IMR-90 (cell line): ENCODE results near the gene TBL3. TPM values are rescaled to one million over a fixed set of nuclear protein-coding genes. Genes with fewer than 3 reads are reported as not detected.

Experiments
- microRNA-seq, 2 experiments: library from miRNA; stranded (forward) in 1 of 2; unstranded in 1 of 2; fragments of 10-50 nt in 1 of 2; fragments of <30 nt in 1 of 2; gene quantifications in 1 of 2; microRNA quantifications in 1 of 2; one replicate each; pipeline versions ENCODE3 to v1.1.0; 2013 to 2020; ENCODE audit not compliant: insufficient read depth in 1 of 2, insufficient read length in 1 of 2, unreplicated experiment in 1 of 2
- polyA plus RNA-seq, 3 experiments: library from polyadenylated mRNA; depleted of rRNA; stranded (reverse); fragments of >200 nt; gene quantifications; 2 replicates each; pipeline ENCODE4 v1.2.3, GENCODE V29; 2012; ENCODE audit warnings: low replicate concordance in 1 of 3
- small RNA-seq, 5 experiments: library from RNA; depleted of rRNA; stranded (forward); fragments of <200 nt; gene quantifications; one replicate each; pipeline ENCODE3, GENCODE V24; 2012
- total RNA-seq: library from RNA; depleted of rRNA; stranded (reverse); fragments of >200 nt; gene quantifications from 2 replicates; pipeline ENCODE4 v1.2.3, GENCODE V29; 2012; rRNA removed

Gene TBL3
- total and polyA plus RNA-seq, 2 of the 4 experiments (the other 2 are of a cell fraction): 38.5 to 60.8 TPM

Small RNA genes within 50 kb of the gene (microRNA-seq; reads per million reads assigned to microRNA genes)
- not detected for gene AC005363.2 (ENCODE audit: insufficient read depth, insufficient read length)
- not detected for gene RN7SL219P (ENCODE audit: insufficient read depth, insufficient read length)
- gene SNORA10 (ENCODE audit: insufficient read depth, insufficient read length): not detected
- gene SNORA64 (ENCODE audit: insufficient read depth, insufficient read length): not detected

Small RNA genes within 50 kb of the gene (small RNA-seq; reads per million reads assigned to genes)
- gene AC005363.2 (0 to 0.41 (median 0) reads per million in 5 experiments), gene RN7SL219P (0 reads per million in 5 experiments), gene SNORA10 (0 reads per million in 5 experiments), gene SNORA64 (0 reads per million in 5 experiments)

Other genes starting within 250 kb of the TBL3 start
- gene NME3, start 200.5 kb upstream of the TBL3 start, total RNA-seq: 12.7 and 15.3 TPM in 2 replicates
- gene NME3, start 200.5 kb upstream of the TBL3 start, polyA plus RNA-seq (2012; rRNA removed): 41.2 and 61.6 TPM in 2 replicates
- gene EME2, start 199.2 kb upstream of the TBL3 start, total RNA-seq: 1.3 and 1.4 TPM in 2 replicates
- gene EME2, start 199.2 kb upstream of the TBL3 start, polyA plus RNA-seq (2012; rRNA removed): 9.6 and 11.1 TPM in 2 replicates
- gene MRPS34, start 198.9 kb upstream of the TBL3 start, total RNA-seq: 68.5 and 73.3 TPM in 2 replicates
- 80.4 and 87.2 TPM in 2 replicates for gene MRPS34, start 198.9 kb upstream of the TBL3 start, polyA plus RNA-seq (2012; rRNA removed)
- 9.1 and 10.6 TPM in 2 replicates for gene SPSB3, start 189.5 kb upstream of the TBL3 start, total RNA-seq
- gene SPSB3, start 189.5 kb upstream of the TBL3 start, polyA plus RNA-seq (2012; rRNA removed): 30.8 and 34.0 TPM in 2 replicates
- 51.1 and 131 TPM in 2 replicates for gene NUBP2, start 189.1 kb upstream of the TBL3 start, total RNA-seq
- gene NUBP2, start 189.1 kb upstream of the TBL3 start, polyA plus RNA-seq (2012; rRNA removed): 62.6 and 75.9 TPM in 2 replicates
- gene IGFALS, start 178.3 kb upstream of the TBL3 start, total RNA-seq: not detected in 2 replicates
- gene IGFALS, start 178.3 kb upstream of the TBL3 start, polyA plus RNA-seq (2012; rRNA removed): not detected in 2 replicates
- 30.8 and 35.6 TPM in 2 replicates for gene HAGH, start 145.2 kb upstream of the TBL3 start, total RNA-seq
- gene HAGH, start 145.2 kb upstream of the TBL3 start, polyA plus RNA-seq (2012; rRNA removed): 52.2 and 58.6 TPM in 2 replicates
- 85.8 and 85.9 TPM in 2 replicates for gene FAHD1, start 144.8 kb upstream of the TBL3 start, total RNA-seq
- gene FAHD1, start 144.8 kb upstream of the TBL3 start, polyA plus RNA-seq (2012; rRNA removed): 65.3 and 81.8 TPM in 2 replicates
- gene MEIOB, start 99.9 kb upstream of the TBL3 start, total RNA-seq: under 0.01 TPM in 1 of 2 replicates, not detected in the other
- gene MEIOB, start 99.9 kb upstream of the TBL3 start, polyA plus RNA-seq (2012; rRNA removed): 0.14 TPM in 1 of 2 replicates, not detected in the other
- not detected in 2 replicates for gene HS3ST6, start 53.6 kb upstream of the TBL3 start, total RNA-seq
- gene HS3ST6, start 53.6 kb upstream of the TBL3 start, polyA plus RNA-seq (2012; rRNA removed): not detected in 2 replicates
- 11.9 and 17.0 TPM in 2 replicates for gene MSRB1, start 28.9 kb upstream of the TBL3 start, total RNA-seq
- gene MSRB1, start 28.9 kb upstream of the TBL3 start, polyA plus RNA-seq (2012; rRNA removed): 32.3 and 35.1 TPM in 2 replicates
- not detected in 2 replicates for gene RPL3L, start 17.4 kb upstream of the TBL3 start, total RNA-seq
- not detected in 2 replicates for gene RPL3L, start 17.4 kb upstream of the TBL3 start, polyA plus RNA-seq (2012; rRNA removed)
- gene NDUFB10, start 12.5 kb upstream of the TBL3 start, total RNA-seq: 189 and 194 TPM in 2 replicates
- gene NDUFB10, start 12.5 kb upstream of the TBL3 start, polyA plus RNA-seq (2012; rRNA removed): 220 and 287 TPM in 2 replicates
- gene RPS2, start 7.2 kb upstream of the TBL3 start, total RNA-seq: 2,703 and 2,852 TPM in 2 replicates
- 6,941 and 7,712 TPM in 2 replicates for gene RPS2, start 7.2 kb upstream of the TBL3 start, polyA plus RNA-seq (2012; rRNA removed)
- not detected in 2 replicates for gene RNF151, start 5.2 kb upstream of the TBL3 start, total RNA-seq
- gene RNF151, start 5.2 kb upstream of the TBL3 start, polyA plus RNA-seq (2012; rRNA removed): not detected in 2 replicates
- not detected in 2 replicates for gene NOXO1, start 9.4 kb downstream of the TBL3 start, total RNA-seq
- 0.32 and 0.56 TPM in 2 replicates for gene NOXO1, start 9.4 kb downstream of the TBL3 start, polyA plus RNA-seq (2012; rRNA removed)
- gene GFER, start 12.1 kb downstream of the TBL3 start, total RNA-seq: 6.8 and 8.6 TPM in 2 replicates
- 19.8 and 28.0 TPM in 2 replicates for gene GFER, start 12.1 kb downstream of the TBL3 start, polyA plus RNA-seq (2012; rRNA removed)
- gene SYNGR3, start 17.9 kb downstream of the TBL3 start, total RNA-seq: 1.8 and 1.9 TPM in 2 replicates
- 5.8 and 6.6 TPM in 2 replicates for gene SYNGR3, start 17.9 kb downstream of the TBL3 start, polyA plus RNA-seq (2012; rRNA removed)
- gene ZNF598, start 37.8 kb downstream of the TBL3 start, total RNA-seq: 3.4 and 4.4 TPM in 2 replicates
- 36.4 and 40.6 TPM in 2 replicates for gene ZNF598, start 37.8 kb downstream of the TBL3 start, polyA plus RNA-seq (2012; rRNA removed)
- 0.18 TPM in 1 of 2 replicates, not detected in the other for gene NPW, start 47.7 kb downstream of the TBL3 start, total RNA-seq
- 2.0 and 3.7 TPM in 2 replicates for gene NPW, start 47.7 kb downstream of the TBL3 start, polyA plus RNA-seq (2012; rRNA removed)
- gene NHERF2, start 54.8 kb downstream of the TBL3 start, total RNA-seq: 18.6 and 20.8 TPM in 2 replicates
- gene NHERF2, start 54.8 kb downstream of the TBL3 start, polyA plus RNA-seq (2012; rRNA removed): 77.8 and 96.6 TPM in 2 replicates
- 22.8 and 28.1 TPM in 2 replicates for gene NTHL1, start 75.8 kb downstream of the TBL3 start, total RNA-seq
- 28.0 and 33.3 TPM in 2 replicates for gene NTHL1, start 75.8 kb downstream of the TBL3 start, polyA plus RNA-seq (2012; rRNA removed)
- 22.8 and 31.4 TPM in 2 replicates for gene TSC2, start 75.9 kb downstream of the TBL3 start, total RNA-seq
- gene TSC2, start 75.9 kb downstream of the TBL3 start, polyA plus RNA-seq (2012; rRNA removed): 88.6 and 95.9 TPM in 2 replicates
- gene PKD1, start 163.8 kb downstream of the TBL3 start, total RNA-seq: 7.9 and 15.6 TPM in 2 replicates
- gene PKD1, start 163.8 kb downstream of the TBL3 start, polyA plus RNA-seq (2012; rRNA removed): 97.3 and 118 TPM in 2 replicates
- 1.1 TPM in 2 replicates for gene RAB26, start 176.6 kb downstream of the TBL3 start, total RNA-seq
- gene RAB26, start 176.6 kb downstream of the TBL3 start, polyA plus RNA-seq (2012; rRNA removed): 4.5 and 4.8 TPM in 2 replicates
- 26.4 and 29.6 TPM in 2 replicates for gene TRAF7, start 183.7 kb downstream of the TBL3 start, total RNA-seq
- gene TRAF7, start 183.7 kb downstream of the TBL3 start, polyA plus RNA-seq (2012; rRNA removed): 52.6 and 55.1 TPM in 2 replicates
- gene CASKIN1, start 224.6 kb downstream of the TBL3 start, total RNA-seq: not detected in 2 replicates
- 0.05 and 0.06 TPM in 2 replicates for gene CASKIN1, start 224.6 kb downstream of the TBL3 start, polyA plus RNA-seq (2012; rRNA removed)
- gene MLST8, start 233.4 kb downstream of the TBL3 start, total RNA-seq: 34.4 and 50.3 TPM in 2 replicates
- 93.7 and 94.1 TPM in 2 replicates for gene MLST8, start 233.4 kb downstream of the TBL3 start, polyA plus RNA-seq (2012; rRNA removed)
- 0.18 and 0.28 TPM in 2 replicates for gene BRICD5, start 238.8 kb downstream of the TBL3 start, total RNA-seq
- gene BRICD5, start 238.8 kb downstream of the TBL3 start, polyA plus RNA-seq (2012; rRNA removed): 0.94 and 1.5 TPM in 2 replicates
- gene PGP, start 242.8 kb downstream of the TBL3 start, total RNA-seq: 4.1 and 5.8 TPM in 2 replicates
- gene PGP, start 242.8 kb downstream of the TBL3 start, polyA plus RNA-seq (2012; rRNA removed): 9.4 and 13.5 TPM in 2 replicates